H9 (cell line): ENCODE measurements around the gene CNBP. TPM values are rescaled to one million over a fixed set of nuclear protein-coding genes. Genes with fewer than 3 reads are reported as not detected.

Source experiments
- DNase-seq: peaks from one replicate; pipeline ENCODE4 v3.0.0-alpha.2; 2017
- H2AFZ ChIP-seq: one replicate; pipeline ENCODE4 v1.6.1; 2013; ENCODE audit warnings: mild to moderate bottlenecking, low read length, control low read depth, moderate library complexity
- H2AK5ac ChIP-seq: 2 replicates; pipeline ENCODE4 v1.6.1; 2013; ENCODE audit warnings: low read length, control low read depth, mixed read lengths; ENCODE audit not compliant: insufficient read length
- H2BK120ac ChIP-seq: one replicate; pipeline ENCODE4 v1.6.1; 2013; ENCODE audit warnings: low read depth, mild to moderate bottlenecking, low read length, control low read depth, inconsistent platforms; ENCODE audit not compliant: poor library complexity, severe bottlenecking
- H2BK12ac ChIP-seq: 2 replicates; pipeline ENCODE4 v1.6.1; 2013; ENCODE audit warnings: low read length, control low read depth, mixed read lengths, low read depth; ENCODE audit not compliant: insufficient read length
- H2BK15ac ChIP-seq: 2 replicates; pipeline ENCODE4 v1.6.1; 2013; ENCODE audit warnings: low read depth, low read length, control low read depth
- H2BK20ac ChIP-seq: one replicate; pipeline ENCODE4 v1.6.1; 2013; ENCODE audit warnings: low read depth, mild to moderate bottlenecking, low read length, control low read depth, inconsistent platforms; ENCODE audit not compliant: poor library complexity, severe bottlenecking
- H2BK5ac ChIP-seq: 2 replicates; pipeline ENCODE4 v1.6.1; 2013; ENCODE audit warnings: low read length, control low read depth, mixed read lengths; ENCODE audit not compliant: insufficient read length
- H3K14ac ChIP-seq: 2 replicates; pipeline ENCODE4 v1.6.1; 2013; ENCODE audit warnings: low read length, control low read depth; ENCODE audit not compliant: insufficient read depth
- H3K18ac ChIP-seq: 2 replicates; pipeline ENCODE4 v1.6.1; 2013; ENCODE audit warnings: low read depth, mild to moderate bottlenecking, mixed read lengths, low read length, control low read depth; ENCODE audit not compliant: insufficient read length
- H3K23ac ChIP-seq: 2 replicates; pipeline ENCODE4 v1.6.1; 2013; ENCODE audit warnings: low read length, control low read depth, mixed read lengths, low read depth; ENCODE audit not compliant: insufficient read length
- H3K23me2 ChIP-seq: 2 replicates; pipeline ENCODE4 v1.6.1; 2013; ENCODE audit warnings: low read depth, mild to moderate bottlenecking, mixed read lengths, low read length, control low read depth; ENCODE audit not compliant: insufficient read length, poor library complexity, severe bottlenecking
- H3K27ac ChIP-seq: 2 replicates; pipeline ENCODE4 v1.5.1; 2013; ENCODE audit warnings: low read length, control low read depth, mixed read lengths, low read depth; ENCODE audit not compliant: insufficient read length
- H3K27me3 ChIP-seq: 2 replicates; pipeline ENCODE4 v1.6.1; 2013; ENCODE audit warnings: low read length, control low read depth, inconsistent platforms; ENCODE audit not compliant: insufficient read depth
- H3K4ac ChIP-seq: 2 replicates; pipeline ENCODE4 v1.6.1; 2013; ENCODE audit warnings: low read depth, mild to moderate bottlenecking, control low read depth, inconsistent platforms, low read length, moderate library complexity
- H3K4me1 ChIP-seq: 2 replicates; pipeline ENCODE4 v1.6.1; 2013; ENCODE audit warnings: low read length, control low read depth, inconsistent platforms; ENCODE audit not compliant: insufficient read depth
- H3K4me2 ChIP-seq: 2 replicates; pipeline ENCODE4 v1.6.1; 2013; ENCODE audit warnings: low read length, control low read depth, mixed read lengths; ENCODE audit not compliant: insufficient read length, insufficient read depth
- H3K56ac ChIP-seq: 2 replicates; pipeline ENCODE4 v1.6.1; 2013; ENCODE audit warnings: low read depth, mild to moderate bottlenecking, mixed read lengths, low read length, control low read depth; ENCODE audit not compliant: insufficient read length
- H3K79me1 ChIP-seq: 2 replicates; pipeline ENCODE4 v1.6.1; 2013; ENCODE audit warnings: low read depth, mild to moderate bottlenecking, moderate library complexity, low read length, control low read depth, inconsistent platforms; ENCODE audit not compliant: insufficient read depth, poor library complexity, severe bottlenecking
- H3K79me2 ChIP-seq: 2 replicates; pipeline ENCODE4 v1.6.1; 2013; ENCODE audit warnings: low read length, control low read depth, inconsistent platforms; ENCODE audit not compliant: insufficient read depth
- H3K9ac ChIP-seq: 2 replicates; pipeline ENCODE4 v1.6.1; 2013; ENCODE audit warnings: low read length, control low read depth, mixed read lengths; ENCODE audit not compliant: insufficient read length; ENCODE audit errors: extremely low read depth
- H3K9me3 ChIP-seq: one replicate; pipeline ENCODE4 v1.6.1; 2013; ENCODE audit warnings: low read depth, low read length, inconsistent platforms; ENCODE audit not compliant: control insufficient read depth
- H3T11ph ChIP-seq: one replicate; pipeline ENCODE4 v1.6.1; 2013; ENCODE audit warnings: mild to moderate bottlenecking, low read length, control low read depth, inconsistent platforms
- H4K20me1 ChIP-seq: one replicate; pipeline ENCODE4 v1.6.1; 2013; ENCODE audit not compliant: control insufficient read depth, insufficient read length, insufficient read depth
- H4K5ac ChIP-seq: 2 replicates; pipeline ENCODE4 v1.6.1; 2013; ENCODE audit warnings: low read depth, mild to moderate bottlenecking, mixed read lengths, low read length, control low read depth; ENCODE audit not compliant: insufficient read length
- H4K8ac ChIP-seq: replicated peaks from 2 replicates; pipeline ENCODE4 v1.6.1; 2013; ENCODE audit warnings: low read length, control low read depth, mixed read lengths, low read depth; ENCODE audit not compliant: insufficient read length
- H4K91ac ChIP-seq: 2 replicates; pipeline ENCODE4 v1.6.1; 2013; ENCODE audit warnings: low read depth, mild to moderate bottlenecking, moderate library complexity, mixed read lengths, low read length, control low read depth; ENCODE audit not compliant: insufficient read length
- H3K27ac Mint-ChIP-seq, 3 experiments: 2 replicates in 2 of 3; 3 replicates in 1 of 3; pipeline ENCODE4 v1.8.0; 2020 to 2021; ENCODE audit warnings: mixed read lengths in 3 of 3, mild to moderate bottlenecking in 1 of 3, moderate library complexity in 1 of 3
- H3K27me3 Mint-ChIP-seq: 2 replicates; pipeline ENCODE4 v1.8.0; 2021; ENCODE audit warnings: low read depth, mild to moderate bottlenecking, moderate library complexity, mixed read lengths
- H3K36me3 Mint-ChIP-seq, 3 experiments: 2 replicates in 2 of 3; 3 replicates in 1 of 3; pipeline ENCODE4 v1.8.0; 2020 to 2021; ENCODE audit warnings: low read depth in 3 of 3, mixed read lengths in 3 of 3; ENCODE audit not compliant: insufficient read depth in 1 of 3
- H3K4me1 Mint-ChIP-seq, 2 experiments: 2 replicates each; pipeline ENCODE4 v1.8.0; 2020; ENCODE audit warnings: mixed read lengths in 2 of 2
- H3K4me3 Mint-ChIP-seq, 2 experiments: 2 replicates in 1 of 2; 3 replicates in 1 of 2; pipeline ENCODE4 v1.8.0; 2020 to 2021; ENCODE audit warnings: mild to moderate bottlenecking in 2 of 2, mixed read lengths in 2 of 2, moderate library complexity in 1 of 2
- H3K9me3 Mint-ChIP-seq, 2 experiments: 2 replicates in 1 of 2; 3 replicates in 1 of 2; pipeline ENCODE4 v1.8.0; 2020; ENCODE audit warnings: mild to moderate bottlenecking in 2 of 2, mixed read lengths in 2 of 2, moderate library complexity in 1 of 2
- WGBS: extraction: QIAGEN DNeasy Blood & Tissue Kit; methylation state at CpG from one replicate; pipeline ENCODE4 v1.1.7; 2013; ENCODE audit warnings: missing lambda C conversion rate, low lambda C conversion rate, mixed read lengths; ENCODE audit not compliant: insufficient read length; ENCODE audit errors: extremely low coverage; 5-methylcytosine and 5-hydroxymethylcytosine counted together
- total RNA-seq: library from RNA; stranded (reverse); gene quantifications from 2 replicates; pipeline ENCODE4 v1.2.1, GENCODE V29; 2021
- TF ChIP-seq, protein P1 (sequence below): fragments of 200-600 bp; sonication (generic); conservative IDR thresholded peaks from 3 replicates; pipeline ENCODE4 v1.8.0; 2021; ENCODE audit warnings: antibody characterized with exemption, mild to moderate bottlenecking

Gene CNBP
- total RNA-seq, 1 experiment from 2014 or later, result 433 TPM

DNA sequence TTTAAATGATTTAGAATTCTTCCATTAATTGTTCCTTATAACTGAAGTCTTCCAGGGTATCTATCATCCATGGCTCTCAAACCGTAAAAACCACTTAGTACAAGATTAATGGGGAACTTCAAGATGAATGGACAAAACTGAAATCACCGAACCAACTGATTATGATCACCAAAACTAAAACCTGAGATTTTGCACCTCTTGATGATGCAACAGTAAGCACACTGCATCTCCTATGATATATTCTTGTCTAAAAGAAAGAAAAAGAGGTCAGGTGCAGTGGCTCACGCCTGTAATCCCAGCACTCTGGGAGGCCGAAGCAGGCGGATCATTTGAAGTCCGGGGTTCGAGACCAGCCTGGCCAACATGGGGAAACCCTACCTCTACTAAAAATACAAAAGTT lies 19.2 kb downstream of the CNBP start:
- TF ChIP-seq, protein P1, sequence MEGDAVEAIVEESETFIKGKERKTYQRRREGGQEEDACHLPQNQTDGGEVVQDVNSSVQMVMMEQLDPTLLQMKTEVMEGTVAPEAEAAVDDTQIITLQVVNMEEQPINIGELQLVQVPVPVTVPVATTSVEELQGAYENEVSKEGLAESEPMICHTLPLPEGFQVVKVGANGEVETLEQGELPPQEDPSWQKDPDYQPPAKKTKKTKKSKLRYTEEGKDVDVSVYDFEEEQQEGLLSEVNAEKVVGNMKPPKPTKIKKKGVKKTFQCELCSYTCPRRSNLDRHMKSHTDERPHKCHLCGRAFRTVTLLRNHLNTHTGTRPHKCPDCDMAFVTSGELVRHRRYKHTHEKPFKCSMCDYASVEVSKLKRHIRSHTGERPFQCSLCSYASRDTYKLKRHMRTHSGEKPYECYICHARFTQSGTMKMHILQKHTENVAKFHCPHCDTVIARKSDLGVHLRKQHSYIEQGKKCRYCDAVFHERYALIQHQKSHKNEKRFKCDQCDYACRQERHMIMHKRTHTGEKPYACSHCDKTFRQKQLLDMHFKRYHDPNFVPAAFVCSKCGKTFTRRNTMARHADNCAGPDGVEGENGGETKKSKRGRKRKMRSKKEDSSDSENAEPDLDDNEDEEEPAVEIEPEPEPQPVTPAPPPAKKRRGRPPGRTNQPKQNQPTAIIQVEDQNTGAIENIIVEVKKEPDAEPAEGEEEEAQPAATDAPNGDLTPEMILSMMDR, result no peak

More for the DNA sequence above, 19.2 kb downstream of the CNBP start:
- WGBS, result no CpG with 5 or more reads among the region's 7 CpGs
- peaks cover 11 to 37% (median 28%) of the 10 kb centered on the region in 3 experiments; a peak in 6 of 7 replicates for H3K36me3 Mint-ChIP-seq
- Histone ChIP-seq H2BK15ac (no peak overlapping the region), H2BK12ac (no peak overlapping the region), H4K20me1 (no peaks in the 10 kb centered on the region), H4K8ac (no peak overlapping the region), H4K5ac (no peak overlapping the region), H3K14ac (no peak overlapping the region), H3K27ac (no peak overlapping the region), H3K23me2 (peaks cover 3% of the 10 kb centered on the region), H3K4ac (no peak overlapping the region), H3K18ac (no peak overlapping the region), H3K27me3 (no peaks in the 10 kb centered on the region), H3K79me1 (no peaks in the 10 kb centered on the region), H3K4me1 (no peaks in the 10 kb centered on the region; the same call in 1 of the 2 replicates), H3K9me3 (no peaks in the 10 kb centered on the region), H3K9ac (no peak overlapping the region), H2BK5ac (no peak overlapping the region), H4K91ac (no peak overlapping the region), H3K4me2 (no peak overlapping the region), H3K56ac (no peak overlapping the region), H3K23ac (no peak overlapping the region), H2BK120ac (no peak overlapping the region), H2AFZ (no peak overlapping the region), H2AK5ac (no peak overlapping the region), H3K79me2 (no peaks in the 10 kb centered on the region; the same call in 1 of the 2 replicates), H3T11ph (no peak overlapping the region), H2BK20ac (no peak overlapping the region)
- no peak overlapping the region for H3K4me3 Mint-ChIP-seq
- no peak overlapping the region for H3K27ac Mint-ChIP-seq
- no peaks in the 10 kb centered on the region for H3K9me3 Mint-ChIP-seq
- peaks cover 17 to 20% of the 10 kb centered on the region in 2 experiments for H3K4me1 Mint-ChIP-seq
- no peak for DNase-seq
- H3K27me3 Mint-ChIP-seq, result peaks cover 4% of the 10 kb centered on the region; the same call in 1 of the 2 replicates
